ENCODE data around the gene TEX52.

- no peak for TF ChIP-seq CTCF (IDR thresholded peaks at IDR 0.05)
- TF ChIP-seq POLR2AphosphoS5 (IDR thresholded peaks at IDR 0.05; ENCODE audit: insufficient read depth in 1 of 2, low read depth in 1 of 2), result no peak
These were observed 737 bp upstream of the TEX52 start for GRCh38 chr12:2857576-2857975.

Data from vagina (tissue), 2 donors.